ENCODE data around the gene FAAP100. TPM values are rescaled to one million over a fixed set of nuclear protein-coding genes. Genes with fewer than 3 reads are reported as not detected.
A peak's percentile ranks its signal among the peaks of the same experiment; 100 is the strongest.

Gene FAAP100
- total and polyA plus RNA-seq, 2 donors (not counting 1 experiment from before 2014, with no cell fraction given), result 62.0 to 72.7 TPM

DNA sequence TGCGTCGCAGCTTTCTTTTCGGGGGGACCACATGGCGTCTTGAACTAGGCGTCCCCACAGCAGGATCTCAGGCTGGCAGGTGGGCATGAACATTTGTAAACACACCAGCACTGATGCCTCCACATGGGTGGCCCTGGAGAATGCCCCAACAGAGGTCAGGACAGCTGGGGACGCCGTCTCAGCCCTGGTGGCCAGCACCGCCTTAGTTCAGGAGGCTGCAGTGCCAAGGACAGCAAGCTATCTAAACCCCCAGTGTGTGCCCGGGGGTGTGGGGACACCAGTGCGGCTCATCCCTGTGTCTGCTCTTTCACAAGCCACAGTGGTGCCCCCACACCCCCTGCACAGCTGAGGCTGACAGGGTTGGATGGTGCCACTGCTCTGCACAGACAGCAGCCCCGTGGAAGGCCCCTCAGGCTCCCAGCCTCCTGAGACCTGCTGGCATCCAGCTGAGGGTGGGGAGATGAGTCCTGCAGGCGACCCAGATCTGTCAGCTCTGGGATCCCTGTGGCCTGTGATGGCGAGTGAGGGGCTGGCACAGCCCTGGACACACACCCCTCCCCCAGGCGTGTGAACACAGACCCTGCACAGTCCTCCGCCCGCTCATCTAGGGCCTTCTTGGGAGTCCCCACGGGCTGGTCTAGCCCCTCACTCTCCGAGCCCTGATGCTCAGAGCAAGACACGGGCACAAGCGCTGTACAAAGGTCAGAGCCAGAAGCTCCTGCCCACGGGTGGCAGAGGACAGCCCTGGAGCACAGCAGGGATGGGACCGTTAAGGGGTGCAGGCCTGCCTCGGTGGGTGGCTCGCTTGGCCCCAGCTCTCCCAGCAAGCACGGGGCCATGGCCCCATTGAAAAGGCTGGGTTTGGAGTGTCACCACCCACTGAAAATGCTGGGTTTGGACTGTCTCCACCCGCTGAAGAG is 13.2 kb downstream of the FAAP100 start:
- H3K9ac ChIP-seq (ENCODE audit: low read length), result no peak overlapping the region
- H3K9me3 Mint-ChIP-seq (ENCODE audit: insufficient read depth), result no peaks in the 10 kb centered on the region
- no peak for TF ChIP-seq EZH2 (IDR thresholded peaks at IDR 0.05; ENCODE audit: borderline replicate concordance, insufficient read depth, low read depth, low read length, poor library complexity, severe bottlenecking)
- TF ChIP-seq, protein P1, sequence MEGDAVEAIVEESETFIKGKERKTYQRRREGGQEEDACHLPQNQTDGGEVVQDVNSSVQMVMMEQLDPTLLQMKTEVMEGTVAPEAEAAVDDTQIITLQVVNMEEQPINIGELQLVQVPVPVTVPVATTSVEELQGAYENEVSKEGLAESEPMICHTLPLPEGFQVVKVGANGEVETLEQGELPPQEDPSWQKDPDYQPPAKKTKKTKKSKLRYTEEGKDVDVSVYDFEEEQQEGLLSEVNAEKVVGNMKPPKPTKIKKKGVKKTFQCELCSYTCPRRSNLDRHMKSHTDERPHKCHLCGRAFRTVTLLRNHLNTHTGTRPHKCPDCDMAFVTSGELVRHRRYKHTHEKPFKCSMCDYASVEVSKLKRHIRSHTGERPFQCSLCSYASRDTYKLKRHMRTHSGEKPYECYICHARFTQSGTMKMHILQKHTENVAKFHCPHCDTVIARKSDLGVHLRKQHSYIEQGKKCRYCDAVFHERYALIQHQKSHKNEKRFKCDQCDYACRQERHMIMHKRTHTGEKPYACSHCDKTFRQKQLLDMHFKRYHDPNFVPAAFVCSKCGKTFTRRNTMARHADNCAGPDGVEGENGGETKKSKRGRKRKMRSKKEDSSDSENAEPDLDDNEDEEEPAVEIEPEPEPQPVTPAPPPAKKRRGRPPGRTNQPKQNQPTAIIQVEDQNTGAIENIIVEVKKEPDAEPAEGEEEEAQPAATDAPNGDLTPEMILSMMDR (IDR thresholded peaks at IDR 0.05), result no peak

More for the DNA sequence above, 13.2 kb downstream of the FAAP100 start:
- WGBS (ENCODE audit: insufficient coverage), result 94% methylated on average over 26 of the region's 26 CpGs
- H3K27me3 Mint-ChIP-seq, result peaks cover 7% of the 10 kb centered on the region
- POLR2A ChIA-PET, result interaction anchor here (0.6 kb wide), 1 partner anchor 286 kb away, joined by 3 read pairs; no protein-coding TSS in a partner anchor
- peaks cover 0 to 45% of the 10 kb centered on the region in 2 experiments for H3K36me3 ChIP-seq (replicated peaks in 1 of 2; ENCODE audit: control extremely low read depth in 1 of 2, control insufficient read depth in 1 of 2, extremely low read depth in 1 of 2, insufficient read depth in 2 of 2, low read length in 1 of 2)
- H2AFZ ChIP-seq (ENCODE audit: insufficient read depth, low read depth, low read length, poor library complexity, severe bottlenecking), result no peak overlapping the region
- peaks cover 35% of the 10 kb centered on the region for H4K20me1 ChIP-seq (ENCODE audit: control insufficient read depth, insufficient read depth, low read length, poor library complexity, severe bottlenecking)
- H3K27me3 ChIP-seq (replicated peaks in 1 of 4; ENCODE audit: control extremely low read depth in 1 of 4, control insufficient read depth in 3 of 4, insufficient read depth in 4 of 4, low read length in 3 of 4), result peaks cover 0 to 31% (median 10%) of the 10 kb centered on the region in 4 experiments
- intact Hi-C loops (cut with micrococcal nuclease), result no loop called here
- H3K4me2 ChIP-seq (replicated peaks; ENCODE audit: low read depth, low read length, poor library complexity, severe bottlenecking), result no peak overlapping the region
- H3K4me3 ChIP-seq (ENCODE audit: control extremely low read depth in 1 of 5, extremely low read depth in 1 of 5, insufficient read depth in 1 of 5, low read depth in 2 of 5, low read length in 4 of 5), result no peak overlapping the region
- H3K4me3 Mint-ChIP-seq, result no peak overlapping the region
- no peak overlapping the region for H3K27ac ChIP-seq (ENCODE audit: low read length in 2 of 2)
- H3K27ac Mint-ChIP-seq, result peak overlapping the region; percentile 20
- H3K4me1 ChIP-seq (ENCODE audit: control insufficient read depth in 2 of 2, insufficient read depth in 2 of 2, low read length in 2 of 2), result peaks cover 19 to 28% of the 10 kb centered on the region in 2 donors
- CTCF ChIA-PET, result interaction anchor here (0.9 to 3.6 kb wide), 7 partner anchors 21 to 285 kb away, joined by 4 to 30 read pairs (median 8); no protein-coding TSS in a partner anchor
- DNase-seq, result no peak
- ATAC-seq (ENCODE audit: low read depth), result no peak
- no peaks in the 10 kb centered on the region for H3K9me3 ChIP-seq (ENCODE audit: control extremely low read depth in 1 of 3, control insufficient read depth in 2 of 3, insufficient read depth in 1 of 3, low read length in 2 of 3)
- peaks cover 3% of the 10 kb centered on the region for H3K79me2 ChIP-seq (ENCODE audit: control insufficient read depth, insufficient read depth, low read length)
- H3K4me1 Mint-ChIP-seq, result peaks cover 6% of the 10 kb centered on the region

Data from B cell (primary cell).